Measurements from ENCODE around the gene OTUB1.
A peak's percentile ranks its signal among the peaks of the same experiment; 100 is the strongest.
"Not testable (repeated sequence)": the region's sequence is repeated elsewhere in the genome, so short reads cannot be mapped to it uniquely, and the experiment has no call there.

Gene OTUB1

GRCh38 chr11:63970902-63971301, 15.3 kb upstream of the OTUB1 start:
- Histone ChIP-seq H3K4me3 (ENCODE audit: low read length) (no peak overlapping the region), H3K4me2 (ENCODE audit: low read length) (no peak overlapping the region), H3K9me3 (ENCODE audit: control insufficient read depth, insufficient read depth, low read length) (no peaks in the 10 kb centered on the region), H3F3A (ENCODE audit: control insufficient read depth, insufficient read depth) (no peaks in the 10 kb centered on the region), H3K27ac (ENCODE audit: low read depth, low read length) (no peak overlapping the region), H3K36me3 (ENCODE audit: control insufficient read depth, low read length) (peaks cover 8% of the 10 kb centered on the region), H3K4me1 (ENCODE audit: control insufficient read depth, low read length) (peaks cover 10% of the 10 kb centered on the region), H3K79me2 (ENCODE audit: control insufficient read depth, low read length) (peaks cover 15% of the 10 kb centered on the region), H3K9me2 (replicated peaks; ENCODE audit: control insufficient read depth, low read length) (no peaks in the 10 kb centered on the region), H4K20me1 (ENCODE audit: control insufficient read depth, insufficient read depth, low read depth, low read length) (no peaks in the 10 kb centered on the region; the same call in 1 of the 2 replicates), H3K27me3 (ENCODE audit: control insufficient read depth, low read length) (peaks cover 3% of the 10 kb centered on the region; the same call in 1 of the 2 replicates)
- TF ChIP-seq EZH2phosphoT487 (IDR thresholded peaks at IDR 0.05; ENCODE audit: borderline replicate concordance, low read length) (no peak), CTCF (IDR thresholded peaks at IDR 0.05; ENCODE audit: low read depth, low read length, poor library complexity, severe bottlenecking) (no peak)

- Histone ChIP-seq H3K4me3 (ENCODE audit: low read length) (peak overlapping the region; percentile 100), H3K36me3 (ENCODE audit: control insufficient read depth, low read length) (peaks cover 22% of the 10 kb centered on the region), H3K4me1 (ENCODE audit: control insufficient read depth, low read length) (peaks cover 19% of the 10 kb centered on the region), H3K79me2 (ENCODE audit: control insufficient read depth, low read length) (peaks cover 43% of the 10 kb centered on the region), H3K4me2 (ENCODE audit: low read length) (peak overlapping the region; percentile 56)
- H3K9me3 ChIP-seq (ENCODE audit: control insufficient read depth, insufficient read depth, low read length); H3F3A ChIP-seq (ENCODE audit: control insufficient read depth, insufficient read depth); H3K9me2 ChIP-seq (replicated peaks; ENCODE audit: control insufficient read depth, low read length); H3K27ac ChIP-seq (ENCODE audit: low read depth, low read length); H4K20me1 ChIP-seq (ENCODE audit: control insufficient read depth, insufficient read depth, low read depth, low read length); H3K27me3 ChIP-seq (ENCODE audit: control insufficient read depth, low read length): not testable (repeated sequence)
Observed at GRCh38 chr11:63973912-63974258, 12.4 kb upstream of the OTUB1 start.

- Histone ChIP-seq H3K4me2 (ENCODE audit: low read length) (peak within 1 kb of the TSS; percentile 92), H3K27me3 (ENCODE audit: control insufficient read depth, low read length) (peaks cover 3% of the 10 kb centered on the region; the same call in 1 of the 2 replicates), H3K36me3 (ENCODE audit: control insufficient read depth, low read length) (peaks cover 28% of the 10 kb centered on the region), H3K9me2 (replicated peaks; ENCODE audit: control insufficient read depth, low read length) (no peaks in the 10 kb centered on the region), H3K27ac (ENCODE audit: low read depth, low read length) (peak within 1 kb of the TSS; percentile 78), H3K4me3 (ENCODE audit: low read length) (peak within 1 kb of the TSS; percentile 100), H4K20me1 (ENCODE audit: control insufficient read depth, insufficient read depth, low read depth, low read length) (no peaks in the 10 kb centered on the region; the same call in 1 of the 2 replicates), H3K4me1 (ENCODE audit: control insufficient read depth, low read length) (peaks cover 19% of the 10 kb centered on the region), H3F3A (ENCODE audit: control insufficient read depth, insufficient read depth) (no peaks in the 10 kb centered on the region), H3K79me2 (ENCODE audit: control insufficient read depth, low read length) (peaks cover 49% of the 10 kb centered on the region), H3K9me3 (ENCODE audit: control insufficient read depth, insufficient read depth, low read length) (no peaks in the 10 kb centered on the region)
- TF ChIP-seq CTCF (IDR thresholded peaks at IDR 0.05; ENCODE audit: low read depth, low read length, poor library complexity, severe bottlenecking): no peak
- no peak for TF ChIP-seq EZH2phosphoT487 (IDR thresholded peaks at IDR 0.05; ENCODE audit: borderline replicate concordance, low read length)
Observed at GRCh38 chr11:63974259-63975143, 11.7 kb upstream of the OTUB1 start, which contains the start of gene COX8A. Gene COX8A, plus strand, starts transcription at chr11:63974620. Its CDS starts 61 bp downstream, at chr11:63974681.
